Stimulated activated CD8-positive, alpha-beta memory T cell treated with anti-CD3 and anti-CD28 coated beads, Interleukin-4, amount 100 ng/mL, for 4 hours (primary cell): Measurements from ENCODE around the gene KCNMA1.
"Not testable (repeated sequence)": the region's sequence is repeated elsewhere in the genome, so short reads cannot be mapped to it uniquely, and the experiment has no call there.

Source experiments
- DNase-seq, 2 donors: peaks; one replicate each; pipeline ENCODE4 v3.0.0-alpha.2; 2020; ENCODE audit warnings: low read depth in 2 of 2, low spot score in 1 of 2

The KCNMA1 gene

GRCh38 chr10:77355844-77356243 lies 281.8 kb downstream of the KCNMA1 start:
- DNase-seq = no peak

- no peak for DNase-seq
These were observed 286.2 kb downstream of the KCNMA1 start for GRCh38 chr10:77351386-77351785.

- DNase-seq = no peak
These were observed 286.9 kb downstream of the KCNMA1 start for GRCh38 chr10:77350711-77351119.

GRCh38 chr10:77350134-77350533 lies 287.5 kb downstream of the KCNMA1 start:
- DNase-seq = no peak

GRCh38 chr10:77349226-77349625 lies 288.4 kb downstream of the KCNMA1 start:
- no peak for DNase-seq

GRCh38 chr10:77348751-77349150 lies 288.9 kb downstream of the KCNMA1 start:
- no peak for DNase-seq

GRCh38 chr10:77348082-77348481 lies 289.5 kb downstream of the KCNMA1 start:
- DNase-seq = no peak

- no peak for DNase-seq
These were observed 290.6 kb downstream of the KCNMA1 start for GRCh38 chr10:77347052-77347451.

GRCh38 chr10:77341055-77341454 lies 296.6 kb downstream of the KCNMA1 start:
- DNase-seq = no peak

GRCh38 chr10:77339872-77340271 lies 297.7 kb downstream of the KCNMA1 start:
- DNase-seq = not testable (repeated sequence)

- DNase-seq = no peak
These were observed 298.4 kb downstream of the KCNMA1 start for GRCh38 chr10:77339166-77339565.

GRCh38 chr10:77338143-77338542 lies 299.5 kb downstream of the KCNMA1 start:
- no peak for DNase-seq

GRCh38 chr10:77334501-77334900 lies 303.1 kb downstream of the KCNMA1 start:
- no peak for DNase-seq

GRCh38 chr10:77333610-77334340 lies 303.8 kb downstream of the KCNMA1 start:
- DNase-seq = no peak

- DNase-seq = no peak
These were observed 305.4 kb downstream of the KCNMA1 start for GRCh38 chr10:77332256-77332655.

- no peak for DNase-seq
These were observed 309.3 kb downstream of the KCNMA1 start for GRCh38 chr10:77328272-77328816.

- DNase-seq = no peak
These were observed 312.4 kb downstream of the KCNMA1 start for GRCh38 chr10:77325233-77325537.

- DNase-seq = no peak
These were observed 315.8 kb downstream of the KCNMA1 start for GRCh38 chr10:77321838-77322237.

GRCh38 chr10:77320971-77321471 lies 316.6 kb downstream of the KCNMA1 start:
- no peak for DNase-seq

- no peak for DNase-seq
These were observed 318.1 kb downstream of the KCNMA1 start for GRCh38 chr10:77319557-77319956.

- no peak for DNase-seq
These were observed 318.9 kb downstream of the KCNMA1 start for GRCh38 chr10:77318739-77319138.

- no peak for DNase-seq
These were observed 320.4 kb downstream of the KCNMA1 start for GRCh38 chr10:77317221-77317620.
